K562 (cell line): ENCODE results near the gene HOXD4.

Experiments
- ARID1B ChIP-seq: fragments of 450-650 bp; IDR thresholded peaks from 2 replicates; pipeline ENCODE4 v1.6.1; 2016; ENCODE audit warnings: antibody characterized with exemption, mild to moderate bottlenecking, inconsistent platforms
- BRD9 ChIP-seq: fragments of 450-650 bp; IDR thresholded peaks from 2 replicates; pipeline ENCODE4 v1.6.1; 2018; ENCODE audit warnings: low read depth; ENCODE audit not compliant: partially characterized antibody
- ELF4 ChIP-seq: fragments of 450-650 bp; formaldehyde crosslinking; IDR thresholded peaks from 2 replicates; pipeline ENCODE4 v1.4.0; 2022; ENCODE audit warnings: missing genetic modification characterization
- EP300 ChIP-seq: IDR thresholded peaks from 2 replicates; pipeline ENCODE4 v1.6.1; 2012; ENCODE audit warnings: low read length, improper control_type of control experiment
- ETS2 ChIP-seq: IDR thresholded peaks from 2 replicates; pipeline ENCODE4 v1.6.1; 2016; ENCODE audit warnings: borderline replicate concordance, missing genetic modification characterization, mild to moderate bottlenecking, moderate library complexity, missing compliant biosample characterization; ENCODE audit not compliant: poor library complexity, severe bottlenecking
- EZH2 ChIP-seq: IDR thresholded peaks from 2 replicates; pipeline ENCODE4 v1.6.1; 2012; ENCODE audit warnings: low read depth, mild to moderate bottlenecking, inconsistent platforms, low read length, borderline replicate concordance
- JUND ChIP-seq, 2 experiments: IDR thresholded peaks; 2 replicates in 1 of 2; 3 replicates in 1 of 2; pipeline ENCODE4 v1.6.1; 2011; ENCODE audit warnings: borderline replicate concordance in 2 of 2, low read depth in 2 of 2, low read length in 2 of 2, improper control_type of control experiment in 1 of 2, missing biosample characterization in 1 of 2, missing genetic modification characterization in 1 of 2, missing genetic modification reagents in 1 of 2
- KLF1 ChIP-seq: fragments of 450-650 bp; IDR thresholded peaks from 2 replicates; pipeline ENCODE4 v1.6.1; 2016; ENCODE audit warnings: missing genetic modification characterization, missing compliant biosample characterization
- NCOA2 ChIP-seq, 2 experiments: fragments of 450-650 bp; IDR thresholded peaks; 2 replicates each; pipeline ENCODE4 v1.6.1; 2018; ENCODE audit warnings: mild to moderate bottlenecking in 2 of 2, moderate library complexity in 1 of 2; ENCODE audit not compliant: partially characterized antibody in 2 of 2
- PHF8 ChIP-seq: fragments of 200-600 bp; sonication (generic); IDR thresholded peaks from 2 replicates; pipeline ENCODE4 v1.6.1; 2012; ENCODE audit warnings: mixed run types, mild to moderate bottlenecking, inconsistent platforms, low read length, moderate library complexity, borderline replicate concordance
- RFX5 ChIP-seq: IDR thresholded peaks from 2 replicates; pipeline ENCODE4 v1.6.1; 2011; ENCODE audit warnings: low read depth, mild to moderate bottlenecking, improper control_type of control experiment, low read length
- SOX6 ChIP-seq: fragments of 450-650 bp; IDR thresholded peaks from 2 replicates; pipeline ENCODE4 v1.6.1; 2014; ENCODE audit warnings: mild to moderate bottlenecking
- TF ChIP-seq, protein P1 (sequence below): sonication (generic); formaldehyde crosslinking; IDR thresholded peaks from 2 replicates; pipeline ENCODE4 v1.8.0; 2023; ENCODE audit warnings: mild to moderate bottlenecking, missing genetic modification reagents

DNA sequence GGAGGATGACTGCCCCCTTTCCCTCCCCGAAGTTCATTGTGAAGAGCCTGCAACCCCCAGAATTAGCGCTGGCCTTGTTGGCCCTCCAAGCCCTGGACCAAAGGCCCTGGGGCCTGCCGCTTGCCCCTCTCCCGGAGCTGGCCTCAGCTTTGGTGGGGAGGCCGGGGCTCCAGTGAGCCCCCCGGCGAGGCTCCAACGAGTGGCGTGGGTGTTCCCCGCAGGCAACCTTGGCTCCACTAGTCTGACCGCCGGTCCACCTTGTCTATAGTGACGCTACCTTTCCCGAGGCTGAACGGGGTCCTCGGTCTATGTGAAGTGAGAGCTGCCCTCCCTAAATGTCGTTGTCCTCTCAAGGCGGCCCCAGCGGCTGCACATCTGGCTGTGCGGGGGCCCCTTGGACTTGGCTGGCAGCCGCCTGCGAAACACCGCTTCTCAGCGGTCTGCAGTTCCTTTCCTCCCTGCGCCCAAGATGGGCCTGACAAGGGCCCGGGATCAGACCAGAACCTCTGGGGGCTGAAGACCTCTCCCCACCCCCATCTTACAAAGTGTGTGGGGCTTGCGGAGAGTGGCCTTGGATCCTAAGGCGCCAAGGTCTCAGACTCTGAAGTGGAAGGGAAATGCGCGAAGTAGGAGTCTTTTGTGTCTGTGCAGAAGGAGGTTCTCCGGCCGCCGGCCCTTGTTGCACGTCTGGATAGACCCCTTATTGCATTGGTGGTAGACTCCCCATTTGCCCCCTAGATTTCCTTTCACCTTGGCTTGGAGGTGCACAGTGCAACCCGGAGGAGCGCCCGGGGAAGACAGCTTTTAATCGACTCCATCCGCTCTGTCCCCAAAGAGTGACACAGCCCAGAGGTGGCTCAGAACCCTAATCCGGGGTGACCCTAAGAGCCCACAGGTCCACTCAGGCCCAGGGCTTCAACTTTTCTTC, 38.7 kb upstream of the HOXD4 start:
- TF ChIP-seq ETS2 (tag) (no peak), SOX6 (no peak), ARID1B (no peak), EZH2 (no peak), PHF8 (no peak), ELF4 (CRISPR knock-in tag) (no peak), EP300 (no peak), JUND (IDR thresholded peaks at IDR 0.05; ENCODE audit: borderline replicate concordance, low read depth, low read length) (no peak), JUND (tag; IDR thresholded peaks at IDR 0.05; ENCODE audit: borderline replicate concordance, low read depth, low read length) (no peak), KLF1 (tag) (no peak), BRD9 (no peak), RFX5 (no peak), NCOA2 (IDR thresholded peaks at IDR 0.05; ENCODE audit: partially characterized antibody in 2 of 2) (no peak)
- TF ChIP-seq, protein P1, sequence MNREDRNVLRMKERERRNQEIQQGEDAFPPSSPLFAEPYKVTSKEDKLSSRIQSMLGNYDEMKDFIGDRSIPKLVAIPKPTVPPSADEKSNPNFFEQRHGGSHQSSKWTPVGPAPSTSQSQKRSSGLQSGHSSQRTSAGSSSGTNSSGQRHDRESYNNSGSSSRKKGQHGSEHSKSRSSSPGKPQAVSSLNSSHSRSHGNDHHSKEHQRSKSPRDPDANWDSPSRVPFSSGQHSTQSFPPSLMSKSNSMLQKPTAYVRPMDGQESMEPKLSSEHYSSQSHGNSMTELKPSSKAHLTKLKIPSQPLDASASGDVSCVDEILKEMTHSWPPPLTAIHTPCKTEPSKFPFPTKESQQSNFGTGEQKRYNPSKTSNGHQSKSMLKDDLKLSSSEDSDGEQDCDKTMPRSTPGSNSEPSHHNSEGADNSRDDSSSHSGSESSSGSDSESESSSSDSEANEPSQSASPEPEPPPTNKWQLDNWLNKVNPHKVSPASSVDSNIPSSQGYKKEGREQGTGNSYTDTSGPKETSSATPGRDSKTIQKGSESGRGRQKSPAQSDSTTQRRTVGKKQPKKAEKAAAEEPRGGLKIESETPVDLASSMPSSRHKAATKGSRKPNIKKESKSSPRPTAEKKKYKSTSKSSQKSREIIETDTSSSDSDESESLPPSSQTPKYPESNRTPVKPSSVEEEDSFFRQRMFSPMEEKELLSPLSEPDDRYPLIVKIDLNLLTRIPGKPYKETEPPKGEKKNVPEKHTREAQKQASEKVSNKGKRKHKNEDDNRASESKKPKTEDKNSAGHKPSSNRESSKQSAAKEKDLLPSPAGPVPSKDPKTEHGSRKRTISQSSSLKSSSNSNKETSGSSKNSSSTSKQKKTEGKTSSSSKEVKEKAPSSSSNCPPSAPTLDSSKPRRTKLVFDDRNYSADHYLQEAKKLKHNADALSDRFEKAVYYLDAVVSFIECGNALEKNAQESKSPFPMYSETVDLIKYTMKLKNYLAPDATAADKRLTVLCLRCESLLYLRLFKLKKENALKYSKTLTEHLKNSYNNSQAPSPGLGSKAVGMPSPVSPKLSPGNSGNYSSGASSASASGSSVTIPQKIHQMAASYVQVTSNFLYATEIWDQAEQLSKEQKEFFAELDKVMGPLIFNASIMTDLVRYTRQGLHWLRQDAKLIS (CRISPR knock-in tag) = no peak
